Measurements from ENCODE around the gene CCDC40. TPM values are rescaled to one million over a fixed set of nuclear protein-coding genes. Genes with fewer than 3 reads are reported as not detected.

The CCDC40 gene
- polyA plus RNA-seq, 4 donors: 0.45 to 3.8 (median 1.0) TPM

DNA sequence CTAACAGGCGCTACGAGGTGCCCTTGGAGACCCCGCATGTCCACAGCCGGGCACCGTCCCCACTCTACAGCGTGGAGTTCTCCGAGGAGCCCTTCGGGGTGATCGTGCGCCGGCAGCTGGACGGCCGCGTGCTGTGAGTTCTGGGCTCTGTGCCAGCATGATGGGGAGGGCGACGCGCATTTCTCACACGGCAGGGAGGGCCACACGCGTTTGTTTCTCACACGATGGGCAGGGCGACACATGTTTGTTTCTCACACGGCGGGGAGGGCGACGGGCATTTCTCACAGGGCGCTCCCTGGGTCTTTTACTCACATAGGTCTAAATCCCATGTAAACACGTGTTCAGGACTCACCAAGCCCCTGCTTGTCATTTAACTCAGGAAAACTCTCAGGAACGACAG is 69.3 kb downstream of the CCDC40 start:
- peaks cover 0 to 3% (median 3%) of the 10 kb centered on the region in 3 donors for H3K4me1 ChIP-seq (ENCODE audit: control insufficient read depth in 3 of 3, insufficient read depth in 2 of 3, low read depth in 1 of 3, low read length in 2 of 3)
- DNase-seq (no peak), FAIRE-seq (no peak)
- H3K9me3 ChIP-seq (ENCODE audit: control insufficient read depth in 2 of 2, insufficient read depth in 1 of 2, low read depth in 1 of 2, low read length in 1 of 2): no peaks in the 10 kb centered on the region
- H3K36me3 ChIP-seq (ENCODE audit: control insufficient read depth in 3 of 3, insufficient read depth in 2 of 3, low read depth in 1 of 3, low read length in 3 of 3): peaks cover 0 to 17% (median 2%) of the 10 kb centered on the region in 3 donors
- 48 to 57% (median 48%) methylated on average over 29 of the region's 29 CpGs for WGBS, 3 donors
- H3K27me3 ChIP-seq (ENCODE audit: control insufficient read depth in 3 of 3, insufficient read depth in 3 of 3, low read length in 3 of 3): no peaks in the 10 kb centered on the region
- no peak overlapping the region for H3K27ac ChIP-seq (ENCODE audit: low read depth in 1 of 3, low read length in 2 of 3)
- H3K4me3 ChIP-seq (ENCODE audit: low read depth in 1 of 3, low read length in 3 of 3): no peak overlapping the region

DNA sequence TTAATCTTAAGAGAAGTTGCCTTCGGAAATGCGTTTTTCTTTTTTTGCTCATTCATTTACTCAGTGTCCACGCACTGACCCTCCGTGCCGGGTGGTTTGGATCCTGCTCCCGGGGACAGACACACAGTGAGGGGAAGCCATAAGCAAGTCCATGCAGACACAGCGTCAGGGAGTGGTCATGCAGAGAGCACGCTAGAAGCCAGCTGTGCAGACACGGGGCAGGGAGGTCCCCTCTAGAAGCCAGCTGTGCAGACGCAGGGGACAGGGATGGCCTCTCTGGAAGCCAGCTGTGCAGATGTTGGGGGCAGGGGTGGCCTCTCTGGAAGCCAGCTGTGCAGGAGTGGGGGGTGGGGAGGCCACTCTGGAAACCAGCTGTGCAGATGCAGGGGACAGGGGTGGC is 69.7 kb downstream of the CCDC40 start:
- DNase-seq (no peak), FAIRE-seq (no peak)
- H3K4me3 ChIP-seq (ENCODE audit: low read depth in 1 of 3, low read length in 3 of 3): no peak overlapping the region
- H3K27ac ChIP-seq (ENCODE audit: low read depth in 1 of 3, low read length in 2 of 3): no peak overlapping the region
- peaks cover 0 to 3% (median 3%) of the 10 kb centered on the region in 3 donors for H3K4me1 ChIP-seq (ENCODE audit: control insufficient read depth in 3 of 3, insufficient read depth in 2 of 3, low read depth in 1 of 3, low read length in 2 of 3)
- WGBS, 3 donors: 70 to 73% (median 71%) methylated on average over 10 of the region's 10 CpGs
- H3K36me3 ChIP-seq (ENCODE audit: control insufficient read depth in 3 of 3, insufficient read depth in 2 of 3, low read depth in 1 of 3, low read length in 3 of 3): peaks cover 0 to 17% (median 2%) of the 10 kb centered on the region in 3 donors
- no peaks in the 10 kb centered on the region for H3K9me3 ChIP-seq (ENCODE audit: control insufficient read depth in 2 of 2, insufficient read depth in 1 of 2, low read depth in 1 of 2, low read length in 1 of 2)
- H3K27me3 ChIP-seq (ENCODE audit: control insufficient read depth in 3 of 3, insufficient read depth in 3 of 3, low read length in 3 of 3): no peaks in the 10 kb centered on the region

DNA sequence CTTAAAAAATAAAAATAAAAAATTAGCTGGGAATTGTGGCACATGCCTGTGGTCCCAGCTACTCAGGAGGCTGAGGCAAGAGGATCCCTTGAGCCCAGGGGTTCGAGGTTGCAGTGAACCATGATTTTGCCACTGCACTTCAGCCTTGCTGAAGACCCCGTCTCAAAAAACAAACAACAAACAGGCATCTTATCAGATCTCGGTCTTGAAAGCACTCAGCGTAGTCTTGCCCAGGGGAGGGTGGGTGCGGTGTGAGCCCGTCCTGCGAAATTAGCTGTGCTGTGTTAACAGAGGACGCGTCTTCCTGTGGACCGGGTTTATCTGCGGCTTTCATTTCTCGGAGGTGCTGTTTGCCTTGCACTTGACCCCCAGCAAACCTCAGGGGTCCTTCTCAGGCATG is 70.3 kb downstream of the CCDC40 start:
- Histone ChIP-seq H3K27me3 (ENCODE audit: control insufficient read depth in 3 of 3, insufficient read depth in 3 of 3, low read length in 3 of 3) (no peaks in the 10 kb centered on the region), H3K4me3 (ENCODE audit: low read depth in 1 of 3, low read length in 3 of 3) (no peak overlapping the region), H3K4me1 (ENCODE audit: control insufficient read depth in 3 of 3, insufficient read depth in 2 of 3, low read depth in 1 of 3, low read length in 2 of 3) (peaks cover 0 to 3% (median 3%) of the 10 kb centered on the region in 3 donors), H3K36me3 (ENCODE audit: control insufficient read depth in 3 of 3, insufficient read depth in 2 of 3, low read depth in 1 of 3, low read length in 3 of 3) (peaks cover 0 to 17% (median 2%) of the 10 kb centered on the region in 3 donors), H3K9me3 (ENCODE audit: control insufficient read depth in 2 of 2, insufficient read depth in 1 of 2, low read depth in 1 of 2, low read length in 1 of 2) (no peaks in the 10 kb centered on the region), H3K27ac (ENCODE audit: low read depth in 1 of 3, low read length in 2 of 3) (no peak overlapping the region)
- FAIRE-seq: no peak
- WGBS, 3 donors: 87 to 88% (median 88%) methylated on average over 12 of the region's 12 CpGs
- no peak for DNase-seq

DNA sequence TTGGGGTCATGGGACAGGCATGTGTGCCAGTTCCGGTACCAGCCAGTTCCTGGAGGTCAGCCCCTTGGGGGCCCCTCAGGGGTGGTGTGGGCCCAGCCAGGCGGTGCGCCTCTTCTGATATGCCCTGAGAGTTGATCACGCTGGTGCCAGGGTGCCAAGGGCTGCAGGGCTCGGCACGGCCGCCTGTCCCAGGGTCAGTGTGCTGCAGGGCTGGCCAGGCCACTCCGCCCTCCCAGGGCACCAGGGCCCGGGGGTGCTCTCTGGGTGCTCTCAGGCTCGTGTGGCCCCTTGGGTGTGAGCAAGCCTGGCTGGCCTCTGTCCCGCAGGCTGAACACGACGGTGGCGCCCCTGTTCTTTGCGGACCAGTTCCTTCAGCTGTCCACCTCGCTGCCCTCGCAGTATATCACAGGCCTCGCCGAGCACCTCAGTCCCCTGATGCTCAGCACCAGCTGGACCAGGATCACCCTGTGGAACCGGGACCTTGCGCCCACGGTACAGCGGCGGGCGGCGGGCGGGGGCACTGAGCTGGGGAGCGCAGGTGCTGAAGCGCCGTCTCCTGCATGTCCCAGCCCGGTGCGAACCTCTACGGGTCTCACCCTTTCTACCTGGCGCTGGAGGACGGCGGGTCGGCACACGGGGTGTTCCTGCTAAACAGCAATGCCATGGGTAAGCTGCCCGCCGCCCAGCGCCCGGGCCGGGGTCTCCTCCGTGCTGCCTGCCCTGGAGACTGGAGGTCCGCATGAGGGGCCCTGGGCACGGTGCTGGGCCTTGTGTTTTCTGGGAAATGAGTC is 71.0 kb downstream of the CCDC40 start:
- H3K9me3 ChIP-seq (ENCODE audit: control insufficient read depth in 2 of 2, insufficient read depth in 1 of 2, low read depth in 1 of 2, low read length in 1 of 2): no peaks in the 10 kb centered on the region
- H3K4me1 ChIP-seq (ENCODE audit: control insufficient read depth in 3 of 3, insufficient read depth in 2 of 3, low read depth in 1 of 3, low read length in 2 of 3): peaks cover 0 to 3% (median 0%) of the 10 kb centered on the region in 3 donors
- H3K36me3 ChIP-seq (ENCODE audit: control insufficient read depth in 3 of 3, insufficient read depth in 2 of 3, low read depth in 1 of 3, low read length in 3 of 3): peaks cover 0 to 18% (median 2%) of the 10 kb centered on the region in 3 donors
- 90 to 93% (median 91%) methylated on average over 39 to 46 of the region's 46 CpGs for WGBS, 3 donors
- H3K27me3 ChIP-seq (ENCODE audit: control insufficient read depth in 3 of 3, insufficient read depth in 3 of 3, low read length in 3 of 3): no peaks in the 10 kb centered on the region
- DNase-seq: no peak
- H3K4me3 ChIP-seq (ENCODE audit: low read depth in 1 of 3, low read length in 3 of 3): no peak overlapping the region
- no peak for FAIRE-seq
- H3K27ac ChIP-seq (ENCODE audit: low read depth in 1 of 3, low read length in 2 of 3): no peak overlapping the region

DNA sequence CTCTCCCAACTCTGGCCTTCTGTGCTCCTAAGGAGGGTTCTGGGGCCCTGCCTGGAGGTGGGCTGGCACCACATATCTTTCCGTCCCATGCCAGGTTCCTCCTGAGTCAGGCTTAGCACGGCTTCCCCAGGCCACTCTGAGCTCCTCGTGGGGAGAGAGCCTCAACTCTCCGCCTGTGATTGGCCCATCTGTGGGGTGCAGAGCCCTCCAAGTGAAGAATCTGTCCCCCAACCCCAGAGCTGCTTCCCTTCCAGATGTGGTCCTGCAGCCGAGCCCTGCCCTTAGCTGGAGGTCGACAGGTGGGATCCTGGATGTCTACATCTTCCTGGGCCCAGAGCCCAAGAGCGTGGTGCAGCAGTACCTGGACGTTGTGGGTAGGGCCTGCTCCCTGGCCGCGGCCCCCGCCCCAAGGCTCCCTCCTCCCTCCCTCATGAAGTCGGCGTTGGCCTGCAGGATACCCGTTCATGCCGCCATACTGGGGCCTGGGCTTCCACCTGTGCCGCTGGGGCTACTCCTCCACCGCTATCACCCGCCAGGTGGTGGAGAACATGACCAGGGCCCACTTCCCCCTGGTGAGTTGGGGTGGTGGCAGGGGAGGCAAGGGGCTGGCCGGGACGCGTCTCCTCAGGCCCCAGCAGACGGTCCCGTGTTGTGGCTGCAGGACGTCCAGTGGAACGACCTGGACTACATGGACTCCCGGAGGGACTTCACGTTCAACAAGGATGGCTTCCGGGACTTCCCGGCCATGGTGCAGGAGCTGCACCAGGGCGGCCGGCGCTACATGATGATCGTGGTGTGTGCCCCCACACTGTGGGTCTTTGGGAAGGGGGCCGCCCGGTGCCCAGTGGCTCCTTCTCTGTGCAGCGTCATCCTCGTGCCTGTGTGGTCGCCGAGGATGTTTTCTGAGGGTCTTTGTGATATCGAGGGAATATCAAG is 71.9 kb downstream of the CCDC40 start:
- FAIRE-seq (no peak), DNase-seq (no peak)
- Histone ChIP-seq H3K27me3 (ENCODE audit: control insufficient read depth in 3 of 3, insufficient read depth in 3 of 3, low read length in 3 of 3) (no peaks in the 10 kb centered on the region), H3K36me3 (ENCODE audit: control insufficient read depth in 3 of 3, insufficient read depth in 2 of 3, low read depth in 1 of 3, low read length in 3 of 3) (peaks cover 0 to 27% (median 2%) of the 10 kb centered on the region in 3 donors), H3K4me3 (ENCODE audit: low read depth in 1 of 3, low read length in 3 of 3) (no peak overlapping the region), H3K4me1 (ENCODE audit: control insufficient read depth in 3 of 3, insufficient read depth in 2 of 3, low read depth in 1 of 3, low read length in 2 of 3) (peaks cover 0 to under 1% (median 0%) of the 10 kb centered on the region in 3 donors), H3K9me3 (ENCODE audit: control insufficient read depth in 2 of 2, insufficient read depth in 1 of 2, low read depth in 1 of 2, low read length in 1 of 2) (no peaks in the 10 kb centered on the region), H3K27ac (ENCODE audit: low read depth in 1 of 3, low read length in 2 of 3) (no peak overlapping the region)
- WGBS, 3 donors: 91 to 93% (median 92%) methylated on average over 40 of the region's 40 CpGs

DNA sequence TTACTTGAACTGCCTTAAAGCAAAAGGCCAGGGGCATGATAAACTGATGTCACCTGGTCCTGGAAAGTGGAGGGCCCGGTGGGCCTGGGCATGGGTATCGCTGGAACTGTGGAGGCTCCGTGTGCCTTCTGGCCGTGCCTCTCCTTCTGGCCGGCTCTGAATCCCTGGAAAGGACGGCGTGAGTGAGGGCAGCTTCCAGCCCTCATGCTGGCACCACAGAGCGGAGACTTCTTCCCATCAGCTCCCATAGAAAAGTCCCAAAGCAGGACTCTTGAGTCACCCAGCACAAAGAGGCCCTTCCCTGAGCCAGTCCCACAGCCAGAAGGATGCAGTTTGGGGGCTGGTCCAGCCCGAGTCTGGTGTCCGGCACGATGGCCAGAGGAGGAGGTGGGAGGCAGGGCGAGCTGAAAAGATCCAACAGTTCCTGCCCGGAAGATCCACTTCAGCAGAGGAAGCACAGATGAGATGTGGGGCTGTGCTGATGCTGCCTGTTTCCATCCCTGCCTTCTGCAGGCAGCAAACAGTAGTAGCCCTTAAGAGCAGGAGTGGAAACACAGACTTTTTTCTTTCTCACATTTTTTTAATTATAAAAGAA is 72.7 kb downstream of the CCDC40 start:
- no peaks in the 10 kb centered on the region for H3K9me3 ChIP-seq (ENCODE audit: control insufficient read depth in 2 of 2, insufficient read depth in 1 of 2, low read depth in 1 of 2, low read length in 1 of 2)
- WGBS, 3 donors: 82 to 95% (median 88%) methylated on average over 13 of the region's 13 CpGs
- no peaks in the 10 kb centered on the region for H3K27me3 ChIP-seq (ENCODE audit: control insufficient read depth in 3 of 3, insufficient read depth in 3 of 3, low read length in 3 of 3)
- H3K27ac ChIP-seq (ENCODE audit: low read depth in 1 of 3, low read length in 2 of 3): no peak overlapping the region
- peaks cover 0 to 27% (median 2%) of the 10 kb centered on the region in 3 donors for H3K36me3 ChIP-seq (ENCODE audit: control insufficient read depth in 3 of 3, insufficient read depth in 2 of 3, low read depth in 1 of 3, low read length in 3 of 3)
- no peak overlapping the region for H3K4me3 ChIP-seq (ENCODE audit: low read depth in 1 of 3, low read length in 3 of 3)
- no peak for DNase-seq
- FAIRE-seq: no peak
- H3K4me1 ChIP-seq (ENCODE audit: control insufficient read depth in 3 of 3, insufficient read depth in 2 of 3, low read depth in 1 of 3, low read length in 2 of 3): no peaks in the 10 kb centered on the region

DNA sequence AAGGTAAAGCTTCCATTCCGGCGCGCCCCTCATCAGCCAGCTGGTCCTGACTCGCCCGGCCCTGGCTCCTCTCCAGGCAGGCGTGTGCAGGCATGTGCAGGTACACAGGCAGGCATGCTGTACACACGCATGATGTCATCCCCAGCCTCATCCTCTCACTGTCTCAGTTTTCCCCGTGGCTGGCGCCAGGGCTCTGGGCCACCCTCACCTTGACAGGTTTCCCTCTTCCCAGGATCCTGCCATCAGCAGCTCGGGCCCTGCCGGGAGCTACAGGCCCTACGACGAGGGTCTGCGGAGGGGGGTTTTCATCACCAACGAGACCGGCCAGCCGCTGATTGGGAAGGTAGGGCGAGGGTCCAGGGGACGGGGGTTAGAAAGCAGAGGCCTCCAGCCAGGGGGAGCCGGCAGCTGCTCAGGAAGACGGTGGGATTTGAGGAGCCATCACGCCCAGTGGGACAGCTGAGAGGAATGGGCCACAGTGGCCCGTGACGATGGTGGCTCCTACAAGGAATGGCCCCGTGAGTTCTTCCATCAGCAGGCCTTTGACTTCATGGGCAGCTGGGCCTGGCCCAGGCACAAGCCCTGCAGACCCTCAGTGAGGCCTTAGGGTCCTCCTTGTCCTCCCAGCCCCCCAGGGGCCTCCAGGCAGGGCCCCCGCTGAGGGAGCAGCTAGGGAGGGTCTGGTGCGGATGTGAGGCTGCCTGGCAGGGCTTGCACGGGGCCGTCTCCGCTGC is 73.4 kb downstream of the CCDC40 start:
- 86 to 88% (median 88%) methylated on average over 29 to 30 of the region's 30 CpGs for WGBS, 3 donors
- no peak overlapping the region for H3K27ac ChIP-seq (ENCODE audit: low read depth in 1 of 3, low read length in 2 of 3)
- no peaks in the 10 kb centered on the region for H3K27me3 ChIP-seq (ENCODE audit: control insufficient read depth in 3 of 3, insufficient read depth in 3 of 3, low read length in 3 of 3)
- peaks cover 0 to 1% of the 10 kb centered on the region in 2 donors for H3K9me3 ChIP-seq (ENCODE audit: control insufficient read depth in 2 of 2, insufficient read depth in 1 of 2, low read depth in 1 of 2, low read length in 1 of 2)
- DNase-seq (no peak), FAIRE-seq (no peak)
- H3K4me3 ChIP-seq (ENCODE audit: low read depth in 1 of 3, low read length in 3 of 3): no peak overlapping the region
- H3K4me1 ChIP-seq (ENCODE audit: control insufficient read depth in 3 of 3, insufficient read depth in 2 of 3, low read depth in 1 of 3, low read length in 2 of 3): no peaks in the 10 kb centered on the region
- H3K36me3 ChIP-seq (ENCODE audit: control insufficient read depth in 3 of 3, insufficient read depth in 2 of 3, low read depth in 1 of 3, low read length in 3 of 3): peaks cover 0 to 27% (median 2%) of the 10 kb centered on the region in 3 donors

All from small intestine (tissue), 7 donors.